Astrocyte (in vitro differentiated cells and primary cell): Measurements from ENCODE around the gene CAPN9.

Experiments used
- EZH2 ChIP-seq: IDR thresholded peaks from 2 replicates; pipeline ENCODE4 v1.6.1; 2012; ENCODE audit warnings: mild to moderate bottlenecking, low read length, inconsistent platforms; ENCODE audit not compliant: insufficient read depth
- TF ChIP-seq, protein P1 (sequence below): IDR thresholded peaks from 2 replicates; pipeline ENCODE4 v1.5.1; 2011; ENCODE audit warnings: low read depth, mild to moderate bottlenecking, inconsistent platforms, low read length, moderate library complexity; ENCODE audit not compliant: insufficient read depth

DNA sequence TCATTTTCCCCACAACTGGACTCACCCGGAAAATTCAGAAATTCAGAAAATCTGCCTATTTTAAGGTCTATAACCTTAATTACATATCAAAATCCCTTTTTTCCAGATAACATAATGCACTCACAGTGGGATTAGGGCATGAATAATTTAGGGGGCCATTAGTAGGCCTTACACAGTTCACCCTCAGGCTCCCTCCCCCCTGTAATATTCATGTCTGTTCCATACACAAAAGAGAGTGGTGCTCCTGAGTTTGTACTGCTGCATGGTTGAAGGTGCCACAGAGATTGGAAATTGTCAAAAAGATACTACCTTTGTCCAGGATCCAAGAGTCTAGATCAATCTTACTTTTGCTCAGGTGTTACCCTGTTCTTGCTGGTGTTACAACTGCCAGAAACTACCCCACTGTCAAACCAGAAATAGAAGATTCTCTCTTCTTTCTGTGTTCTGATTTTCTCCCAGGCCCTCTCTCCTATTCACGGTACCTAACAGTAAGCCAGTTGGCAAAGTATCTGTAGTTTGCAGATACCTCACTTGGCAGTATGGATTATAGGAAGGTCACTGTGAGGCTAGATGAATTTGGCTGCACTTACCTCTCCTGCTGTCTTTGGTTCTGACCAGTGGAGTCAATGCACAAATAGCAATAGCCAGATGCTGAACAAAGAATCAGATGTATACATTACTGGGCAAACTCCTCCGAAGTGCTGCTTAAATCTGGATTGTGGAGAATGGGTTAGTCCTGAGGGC, 67.9 kb downstream of the CAPN9 start:
- TF ChIP-seq, protein P1, sequence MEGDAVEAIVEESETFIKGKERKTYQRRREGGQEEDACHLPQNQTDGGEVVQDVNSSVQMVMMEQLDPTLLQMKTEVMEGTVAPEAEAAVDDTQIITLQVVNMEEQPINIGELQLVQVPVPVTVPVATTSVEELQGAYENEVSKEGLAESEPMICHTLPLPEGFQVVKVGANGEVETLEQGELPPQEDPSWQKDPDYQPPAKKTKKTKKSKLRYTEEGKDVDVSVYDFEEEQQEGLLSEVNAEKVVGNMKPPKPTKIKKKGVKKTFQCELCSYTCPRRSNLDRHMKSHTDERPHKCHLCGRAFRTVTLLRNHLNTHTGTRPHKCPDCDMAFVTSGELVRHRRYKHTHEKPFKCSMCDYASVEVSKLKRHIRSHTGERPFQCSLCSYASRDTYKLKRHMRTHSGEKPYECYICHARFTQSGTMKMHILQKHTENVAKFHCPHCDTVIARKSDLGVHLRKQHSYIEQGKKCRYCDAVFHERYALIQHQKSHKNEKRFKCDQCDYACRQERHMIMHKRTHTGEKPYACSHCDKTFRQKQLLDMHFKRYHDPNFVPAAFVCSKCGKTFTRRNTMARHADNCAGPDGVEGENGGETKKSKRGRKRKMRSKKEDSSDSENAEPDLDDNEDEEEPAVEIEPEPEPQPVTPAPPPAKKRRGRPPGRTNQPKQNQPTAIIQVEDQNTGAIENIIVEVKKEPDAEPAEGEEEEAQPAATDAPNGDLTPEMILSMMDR = no peak
- TF ChIP-seq EZH2 = no peak
